Stimulated activated naive CD8-positive, alpha-beta T cell treated with anti-CD3 and anti-CD28 coated beads, Interleukin-15, amount 100 ng/mL, for 72 hours (primary cell): ENCODE results near the gene TMEM88.
"Not testable (repeated sequence)": the region's sequence is repeated elsewhere in the genome, so short reads cannot be mapped to it uniquely, and the experiment has no call there.

Experiments
- ATAC-seq: fragments of 150-1000 bp; cut with Tn5 transposase; 2 replicates; pipeline ENCODE4 v1.10.0; 2021; ENCODE audit warnings: mild to moderate bottlenecking, moderate library complexity
- DNase-seq, 2 donors: peaks; one replicate each; pipeline ENCODE4 v3.0.0; 2021 to 2022
- H3K27ac Mint-ChIP-seq, 2 donors: one replicate each; pipeline ENCODE4 v1.8.0; 2022; ENCODE audit warnings: mild to moderate bottlenecking in 2 of 2, mixed read lengths in 2 of 2, moderate library complexity in 2 of 2
- H3K27me3 Mint-ChIP-seq: one replicate; pipeline ENCODE4 v1.8.0; 2022; ENCODE audit warnings: mixed read lengths
- H3K4me1 Mint-ChIP-seq: one replicate; pipeline ENCODE4 v1.8.0; 2022; ENCODE audit warnings: mild to moderate bottlenecking, mixed read lengths
- H3K4me3 Mint-ChIP-seq, 2 donors: one replicate each; pipeline ENCODE4 v1.8.0; 2022; ENCODE audit warnings: mild to moderate bottlenecking in 2 of 2, mixed read lengths in 2 of 2, moderate library complexity in 1 of 2
- H3K9me3 Mint-ChIP-seq, 2 donors: one replicate each; pipeline ENCODE4 v1.8.0; 2022; ENCODE audit warnings: mixed read lengths in 2 of 2

Gene TMEM88

DNA sequence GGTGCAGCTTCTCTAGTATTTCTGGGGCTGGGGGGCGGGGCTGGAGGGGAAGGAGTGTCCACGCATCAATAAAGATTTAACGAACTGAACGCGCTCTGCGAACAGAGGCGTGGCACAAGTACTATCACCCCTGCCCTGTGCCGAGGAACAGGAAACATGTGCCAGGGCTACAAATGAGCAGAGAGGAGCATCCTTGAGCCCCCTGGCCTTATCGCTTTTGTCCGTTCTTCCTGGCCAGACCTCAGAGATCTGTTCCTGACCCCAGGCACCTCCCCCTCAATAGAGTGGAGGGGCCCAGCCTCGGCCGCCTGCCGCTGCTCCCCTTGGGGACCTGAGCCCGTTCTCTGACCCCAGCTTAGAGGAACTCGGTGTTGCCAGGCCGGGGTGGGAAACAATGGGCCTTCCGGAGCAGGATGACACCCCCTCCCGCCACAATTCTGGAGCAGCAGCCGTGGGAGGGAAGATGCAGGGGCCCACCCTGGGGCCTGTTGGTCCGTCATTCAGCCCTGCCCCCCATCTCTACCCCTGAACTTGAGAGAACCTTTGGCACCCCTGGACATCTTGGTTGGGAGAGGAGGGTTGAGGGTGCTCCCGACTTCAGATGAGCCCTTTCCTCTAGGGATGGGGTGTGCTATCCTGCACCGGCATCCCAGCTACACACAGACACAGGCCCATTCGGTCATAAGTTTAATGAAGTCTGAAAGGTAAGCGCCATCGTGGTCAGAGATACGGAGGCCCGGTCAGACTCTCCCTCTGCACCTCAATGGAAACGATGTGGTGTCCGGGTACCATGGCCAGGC lies 1.3 kb downstream of the TMEM88 start:
- DNase-seq, result no peak
- H3K4me1 Mint-ChIP-seq, result peaks cover 33% of the 10 kb centered on the region
- ATAC-seq, result no peak
- no peaks in the 10 kb centered on the region for H3K27me3 Mint-ChIP-seq
- no peak overlapping the region for H3K27ac Mint-ChIP-seq
- no peak overlapping the region for H3K4me3 Mint-ChIP-seq
- no peaks in the 10 kb centered on the region for H3K9me3 Mint-ChIP-seq

DNA sequence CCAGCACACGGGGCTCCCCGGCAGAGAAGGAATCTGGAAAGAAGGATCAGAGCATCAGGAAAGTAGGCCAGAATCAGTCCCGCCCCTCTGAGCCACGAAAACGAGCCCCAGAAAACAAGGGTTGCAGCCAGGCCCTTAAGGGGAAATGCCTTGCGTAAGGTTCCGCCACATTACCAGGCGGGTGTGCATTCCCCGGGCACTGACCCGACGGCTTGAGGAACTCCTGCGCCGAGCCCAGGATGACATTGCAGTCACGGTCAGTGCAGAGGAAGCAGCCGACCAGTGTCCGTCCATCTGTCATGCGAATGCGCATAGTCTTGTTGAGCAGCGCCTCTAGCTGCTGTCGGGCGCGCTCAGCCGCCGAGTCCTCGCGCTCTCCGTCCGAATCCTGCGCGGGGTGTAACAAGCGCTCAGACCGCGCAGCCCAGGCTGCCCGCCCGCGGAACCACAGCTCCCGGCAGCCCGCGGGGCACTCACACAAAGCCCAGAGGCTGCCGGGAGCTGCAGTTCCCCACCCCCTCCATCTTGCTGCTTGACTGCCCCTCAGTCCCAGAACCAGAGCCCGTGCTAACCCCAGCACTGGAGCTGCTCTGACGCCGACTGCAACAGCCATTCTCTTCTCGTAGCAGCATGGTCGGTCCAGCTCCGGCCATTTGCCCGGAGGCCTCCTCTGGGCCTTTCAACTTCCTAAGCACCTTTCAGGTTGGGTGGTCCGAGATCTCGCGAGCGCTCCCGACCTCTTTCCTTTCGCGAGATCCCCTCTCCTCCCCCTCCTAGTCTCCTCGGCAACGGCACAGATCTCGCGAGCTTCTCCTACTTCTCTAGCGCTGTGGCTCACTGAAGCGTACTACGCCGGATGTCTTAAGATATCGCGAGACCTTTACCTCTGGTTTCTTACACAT lies 2.2 kb downstream of the TMEM88 start, which contains the start of gene NAA38:
Gene NAA38, minus strand, starts transcription at position 749 of the 902 bp plus-strand sequence. Its CDS starts 96 bp downstream, at position 653.
- no peaks in the 10 kb centered on the region for H3K27me3 Mint-ChIP-seq
- no peaks in the 10 kb centered on the region for H3K9me3 Mint-ChIP-seq
- DNase-seq (peak; percentile 96), ATAC-seq (peak; percentile 91)
- no peak within 1 kb of the TSS for H3K27ac Mint-ChIP-seq
- peaks cover 29% of the 10 kb centered on the region for H3K4me1 Mint-ChIP-seq
- H3K4me3 Mint-ChIP-seq, result no peak within 1 kb of the TSS

DNA sequence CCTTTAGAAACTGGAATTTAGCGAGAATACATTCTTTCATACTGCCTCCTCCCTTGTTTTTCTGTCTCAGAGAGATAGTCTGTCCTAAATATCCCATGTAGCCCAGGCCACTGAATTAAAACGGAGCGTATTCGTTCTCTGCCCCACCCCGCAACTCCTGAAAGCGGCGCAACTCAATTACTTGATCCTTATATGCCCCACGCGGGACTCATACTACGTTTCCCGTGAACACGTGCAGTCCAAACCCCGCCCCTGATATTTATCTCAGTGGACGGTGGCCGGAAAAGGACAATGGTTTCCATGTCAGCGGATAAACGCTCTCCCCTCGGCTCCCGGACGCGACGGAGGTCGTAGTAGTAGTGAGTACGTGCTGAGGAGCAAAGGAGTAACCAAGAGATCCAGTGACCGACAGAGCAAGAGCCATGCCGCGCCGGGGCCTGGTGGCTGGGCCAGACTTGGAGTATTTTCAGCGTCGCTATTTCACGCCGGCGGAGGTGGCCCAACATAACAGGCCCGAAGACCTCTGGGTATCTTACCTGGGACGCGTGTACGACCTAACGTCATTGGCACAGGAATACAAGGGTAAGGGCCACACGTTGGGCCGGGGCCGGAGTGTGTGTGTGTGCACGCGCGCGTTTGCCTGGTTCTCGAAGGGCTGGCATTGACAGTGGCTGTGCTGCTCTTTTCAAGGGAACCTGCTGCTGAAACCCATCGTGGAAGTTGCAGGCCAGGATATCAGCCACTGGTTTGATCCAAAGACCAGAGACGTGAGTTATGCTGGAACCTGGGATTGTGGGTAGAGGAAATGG lies 3.1 kb downstream of the TMEM88 start, which contains the start of gene CYB5D1:
Gene CYB5D1, plus strand, starts transcription at position 291 of the 809 bp plus-strand sequence. Its CDS starts 132 bp downstream, at position 423.
- DNase-seq (peak; percentile 84 to 89), ATAC-seq (peak; percentile 63)
- H3K27ac Mint-ChIP-seq, result no peak within 1 kb of the TSS
- H3K27me3 Mint-ChIP-seq, result no peaks in the 10 kb centered on the region
- H3K9me3 Mint-ChIP-seq, result no peaks in the 10 kb centered on the region
- H3K4me1 Mint-ChIP-seq, result peaks cover 20% of the 10 kb centered on the region
- H3K4me3 Mint-ChIP-seq, result no peak within 1 kb of the TSS

DNA sequence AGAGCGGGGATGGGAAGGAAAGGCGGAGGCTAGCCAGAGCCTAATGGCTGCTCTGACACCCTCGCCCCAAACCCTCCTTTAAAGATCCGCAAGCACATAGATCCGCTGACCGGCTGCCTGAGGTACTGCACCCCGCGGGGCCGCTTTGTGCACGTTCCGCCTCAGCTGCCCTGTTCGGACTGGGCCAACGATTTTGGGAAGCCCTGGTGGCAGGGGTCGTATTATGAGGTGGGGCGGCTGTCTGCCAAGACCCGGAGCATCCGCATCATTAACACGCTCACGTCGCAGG lies 3.6 kb downstream of the TMEM88 start:
- Mint-ChIP-seq H3K4me1 (peaks cover 18% of the 10 kb centered on the region), H3K27ac (no peak overlapping the region), H3K27me3 (no peaks in the 10 kb centered on the region), H3K4me3 (no peak overlapping the region), H3K9me3 (no peaks in the 10 kb centered on the region)
- DNase-seq (no peak), ATAC-seq (no peak)

DNA sequence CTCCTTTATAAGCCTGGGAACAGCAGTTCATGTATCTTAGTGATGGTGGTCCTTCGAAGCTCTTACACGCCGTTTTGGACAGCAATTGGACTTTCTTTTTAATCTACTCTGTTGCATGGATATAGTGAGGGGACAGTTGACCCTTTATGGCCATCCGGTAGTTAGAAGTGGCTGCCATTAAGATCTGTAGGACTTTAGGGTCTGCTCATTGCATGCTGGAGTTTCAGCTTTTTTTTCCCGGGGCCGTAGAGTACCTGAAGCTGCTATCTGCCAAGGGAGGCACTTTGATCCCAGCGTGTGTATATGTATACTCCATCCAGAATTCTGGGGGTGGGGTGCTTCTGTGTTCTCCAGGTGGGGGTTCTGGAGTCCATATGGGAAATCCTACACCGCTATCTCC lies 4.2 kb downstream of the TMEM88 start:
- H3K4me3 Mint-ChIP-seq, result no peak overlapping the region
- H3K4me1 Mint-ChIP-seq, result peaks cover 13% of the 10 kb centered on the region
- ATAC-seq, result no peak
- peak overlapping the region; percentile 15 to 23 for H3K27ac Mint-ChIP-seq
- H3K27me3 Mint-ChIP-seq, result no peaks in the 10 kb centered on the region
- DNase-seq, result no peak
- H3K9me3 Mint-ChIP-seq, result no peaks in the 10 kb centered on the region

DNA sequence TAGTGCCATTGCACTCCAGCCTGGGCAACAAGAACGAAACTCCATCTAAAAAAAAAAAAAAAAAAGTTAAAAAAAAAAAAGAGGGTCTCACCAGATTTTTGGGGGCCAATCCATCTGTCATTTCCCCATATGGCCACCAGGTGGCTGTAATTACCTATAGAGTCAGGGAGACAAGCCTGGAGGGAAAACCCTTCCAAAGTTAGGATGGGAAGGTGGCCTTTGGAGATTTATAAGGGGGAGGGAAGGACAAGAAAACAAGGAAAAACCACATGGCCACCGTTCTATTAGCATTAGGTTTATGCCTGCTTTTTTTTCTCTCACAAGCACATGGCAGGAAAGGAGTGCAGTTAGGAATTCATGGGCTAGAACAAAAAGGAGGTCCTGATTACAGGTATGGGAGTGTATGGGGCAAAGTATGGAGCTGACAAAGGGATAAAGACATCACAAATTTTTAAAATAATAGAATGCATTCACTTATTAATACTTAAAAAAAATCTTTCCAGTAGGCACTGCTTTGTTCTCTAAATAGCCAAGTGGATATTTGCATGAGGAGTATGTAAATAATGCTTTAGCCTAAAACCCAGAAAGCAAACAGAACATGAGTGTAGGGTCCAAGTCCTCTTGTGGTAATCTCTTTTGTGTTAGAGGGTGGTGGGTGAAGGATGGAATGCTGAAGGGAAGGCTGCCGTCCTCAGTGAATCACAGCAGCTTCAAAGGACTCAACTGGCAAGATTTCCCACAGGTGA lies 8.0 kb downstream of the TMEM88 start:
- Mint-ChIP-seq H3K9me3 (peaks cover 0 to 4% of the 10 kb centered on the region in 2 donors), H3K27ac (no peak overlapping the region), H3K4me3 (no peak overlapping the region), H3K4me1 (peaks cover 30% of the 10 kb centered on the region), H3K27me3 (no peaks in the 10 kb centered on the region)
- DNase-seq, result peak in 1 of 2 donors; percentile 43
- ATAC-seq, result no peak

DNA sequence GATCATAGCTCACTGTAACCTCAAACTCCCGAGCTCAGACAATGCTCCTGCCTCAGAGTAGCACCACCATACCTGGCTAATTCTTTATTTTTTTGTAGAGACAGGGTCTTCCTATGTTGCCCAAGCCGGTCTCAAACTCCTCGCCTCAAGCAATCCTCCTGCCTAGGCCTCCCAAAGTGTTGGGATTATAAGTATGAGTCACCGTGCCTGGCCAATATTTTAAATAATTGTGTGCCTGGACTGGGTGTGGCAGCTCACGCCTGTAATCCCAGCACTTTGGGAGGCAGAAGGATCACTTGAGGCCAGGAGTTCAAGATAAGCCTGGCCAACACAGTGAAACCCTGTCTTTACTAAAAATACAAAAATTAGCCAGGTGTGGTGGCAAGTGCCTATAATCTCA lies 9.5 kb downstream of the TMEM88 start:
- H3K4me3 Mint-ChIP-seq, H3K27ac Mint-ChIP-seq, DNase-seq, ATAC-seq, H3K27me3 Mint-ChIP-seq, H3K9me3 Mint-ChIP-seq: not testable (repeated sequence)
- H3K4me1 Mint-ChIP-seq, result peaks cover 41% of the 10 kb centered on the region

DNA sequence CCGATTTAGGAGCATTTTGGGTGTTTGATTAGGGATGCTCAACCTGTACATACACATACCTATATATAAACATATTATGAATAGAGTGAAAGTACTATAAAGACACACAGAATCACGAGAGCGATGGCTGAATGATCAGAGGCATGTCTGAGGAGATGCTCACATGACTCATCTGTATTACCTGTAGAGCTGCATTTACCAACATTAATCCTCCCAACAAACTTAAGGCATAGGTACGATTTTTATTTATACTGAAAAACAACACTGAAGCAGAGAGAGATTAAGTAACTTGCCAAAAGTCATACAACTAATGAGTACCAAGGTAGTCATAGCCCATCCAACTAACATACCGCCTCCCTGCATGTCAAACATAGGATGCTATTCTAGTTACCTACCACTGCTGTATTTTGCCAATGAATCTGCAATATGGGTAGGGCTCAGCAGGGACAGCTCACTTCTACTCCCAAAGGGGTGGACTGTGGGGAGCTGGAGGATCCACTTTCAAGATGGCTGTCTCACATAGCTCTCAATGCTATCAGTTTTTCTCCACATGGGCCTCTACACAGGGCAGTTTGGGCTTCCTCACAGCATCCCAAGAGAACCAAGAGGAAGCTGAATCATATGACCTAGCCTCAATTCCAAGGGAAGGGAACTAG lies 10.3 kb downstream of the TMEM88 start:
- Mint-ChIP-seq H3K9me3 (peaks cover 0 to 4% of the 10 kb centered on the region in 2 donors), H3K27me3 (no peaks in the 10 kb centered on the region), H3K4me3 (no peak overlapping the region), H3K27ac (no peak overlapping the region), H3K4me1 (peaks cover 41% of the 10 kb centered on the region)
- no peak for DNase-seq
- ATAC-seq, result peak; percentile 69

DNA sequence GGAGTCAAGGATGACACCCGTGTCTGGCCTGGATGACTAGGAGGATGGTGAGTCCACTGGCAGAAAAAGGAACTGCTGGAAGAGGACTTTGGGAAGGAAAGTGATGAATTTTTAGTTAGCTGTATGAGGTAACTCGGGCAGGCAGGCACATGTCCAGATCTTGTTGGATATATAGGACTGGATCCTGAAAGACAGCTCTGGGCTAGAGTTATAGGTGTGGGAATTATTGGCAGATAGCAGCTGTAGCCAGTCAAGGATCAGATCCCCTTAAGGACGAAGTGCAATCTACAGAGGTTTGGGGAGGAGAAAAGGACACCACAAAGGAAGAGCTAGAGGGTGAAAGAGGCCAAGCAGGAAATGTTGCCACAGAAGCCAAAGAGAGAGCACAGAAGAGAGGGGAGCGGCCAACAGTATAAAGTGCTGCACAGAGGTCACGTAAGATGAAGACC lies 13.0 kb downstream of the TMEM88 start:
- ATAC-seq (peak; percentile 53), DNase-seq (no peak)
- H3K27me3 Mint-ChIP-seq, result no peaks in the 10 kb centered on the region
- H3K9me3 Mint-ChIP-seq, result peaks cover 0 to 4% of the 10 kb centered on the region in 2 donors
- H3K27ac Mint-ChIP-seq, result peak overlapping the region in 1 of 2 donors; percentile 59
- H3K4me1 Mint-ChIP-seq, result peaks cover 29% of the 10 kb centered on the region
- H3K4me3 Mint-ChIP-seq, result peak overlapping the region; percentile 12 to 41

DNA sequence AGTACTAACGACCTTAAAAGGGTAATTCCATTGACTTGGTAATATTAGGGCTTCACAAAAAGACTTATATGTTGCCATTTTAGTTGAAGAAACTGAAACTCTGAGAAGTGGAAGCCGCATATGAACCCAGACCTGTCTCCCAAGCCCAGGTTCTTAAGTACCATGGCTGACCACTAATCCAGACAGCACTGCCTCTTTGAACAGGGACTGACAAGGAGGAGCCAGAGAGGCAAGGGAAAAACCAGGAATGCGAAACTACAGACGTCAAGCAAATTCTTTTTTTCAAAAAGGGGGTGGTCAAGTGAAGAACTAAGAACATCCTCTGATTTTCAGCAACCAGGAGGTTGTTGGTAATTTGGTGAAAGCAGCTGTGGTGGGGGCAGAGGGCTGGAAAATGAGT lies 18.2 kb downstream of the TMEM88 start:
- Mint-ChIP-seq H3K9me3 (no peaks in the 10 kb centered on the region), H3K4me1 (peaks cover 10% of the 10 kb centered on the region), H3K27ac (peak overlapping the region in 1 of 2 donors; percentile 62), H3K27me3 (no peaks in the 10 kb centered on the region), H3K4me3 (no peak overlapping the region)
- no peak for DNase-seq
- ATAC-seq, result no peak

DNA sequence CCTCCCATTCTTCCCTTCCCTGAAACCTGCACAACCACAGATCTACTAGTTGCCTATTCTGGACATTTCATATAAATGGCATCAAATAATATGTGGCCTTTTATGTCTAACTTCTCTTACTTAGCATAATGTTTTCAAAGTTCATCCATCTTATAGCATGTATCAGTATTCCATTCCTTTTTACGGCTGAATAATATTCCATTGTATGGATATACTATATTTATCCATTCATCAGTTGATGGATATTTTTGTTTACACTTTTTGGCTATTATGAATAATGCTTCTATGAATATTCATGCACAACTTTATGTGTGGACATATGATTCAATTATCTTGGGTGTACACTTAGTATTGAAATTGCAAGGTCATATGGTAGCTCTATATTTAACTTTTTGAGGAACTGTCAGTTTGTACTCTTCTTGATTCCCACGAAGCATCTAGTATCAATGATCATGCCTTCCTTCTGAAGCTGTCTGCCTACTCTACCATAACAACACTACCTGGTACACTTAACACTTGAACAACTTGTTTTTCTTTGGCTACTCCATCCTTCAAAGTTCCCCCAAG lies 21.0 kb downstream of the TMEM88 start:
- H3K27me3 Mint-ChIP-seq, result no peaks in the 10 kb centered on the region
- ATAC-seq (no peak), DNase-seq (no peak)
- H3K9me3 Mint-ChIP-seq, result no peaks in the 10 kb centered on the region
- no peaks in the 10 kb centered on the region for H3K4me1 Mint-ChIP-seq
- H3K27ac Mint-ChIP-seq, result no peak overlapping the region
- no peak overlapping the region for H3K4me3 Mint-ChIP-seq

DNA sequence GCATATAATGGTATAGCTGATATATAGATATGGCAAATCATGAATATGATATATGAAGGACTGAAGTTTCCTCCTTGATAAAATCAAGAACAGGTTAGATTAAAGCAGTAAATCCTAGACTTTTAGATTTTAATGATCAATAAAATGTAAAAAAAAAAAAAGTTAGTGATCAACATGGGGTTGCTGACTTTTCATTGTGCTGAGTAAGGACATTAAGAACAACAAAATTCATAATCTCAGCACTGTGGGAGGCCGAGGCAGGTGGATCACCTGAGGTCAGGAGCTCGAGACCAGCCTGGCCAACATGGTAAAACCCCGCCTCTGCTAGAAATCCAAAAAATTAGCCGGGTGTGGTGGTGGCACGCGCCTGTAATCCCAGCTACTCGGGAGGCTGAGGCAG lies 23.4 kb downstream of the TMEM88 start:
- no peak for ATAC-seq
- Mint-ChIP-seq H3K27ac (no peak overlapping the region), H3K4me3 (no peak overlapping the region), H3K9me3 (no peaks in the 10 kb centered on the region), H3K27me3 (no peaks in the 10 kb centered on the region), H3K4me1 (no peaks in the 10 kb centered on the region)
- DNase-seq, result no peak

DNA sequence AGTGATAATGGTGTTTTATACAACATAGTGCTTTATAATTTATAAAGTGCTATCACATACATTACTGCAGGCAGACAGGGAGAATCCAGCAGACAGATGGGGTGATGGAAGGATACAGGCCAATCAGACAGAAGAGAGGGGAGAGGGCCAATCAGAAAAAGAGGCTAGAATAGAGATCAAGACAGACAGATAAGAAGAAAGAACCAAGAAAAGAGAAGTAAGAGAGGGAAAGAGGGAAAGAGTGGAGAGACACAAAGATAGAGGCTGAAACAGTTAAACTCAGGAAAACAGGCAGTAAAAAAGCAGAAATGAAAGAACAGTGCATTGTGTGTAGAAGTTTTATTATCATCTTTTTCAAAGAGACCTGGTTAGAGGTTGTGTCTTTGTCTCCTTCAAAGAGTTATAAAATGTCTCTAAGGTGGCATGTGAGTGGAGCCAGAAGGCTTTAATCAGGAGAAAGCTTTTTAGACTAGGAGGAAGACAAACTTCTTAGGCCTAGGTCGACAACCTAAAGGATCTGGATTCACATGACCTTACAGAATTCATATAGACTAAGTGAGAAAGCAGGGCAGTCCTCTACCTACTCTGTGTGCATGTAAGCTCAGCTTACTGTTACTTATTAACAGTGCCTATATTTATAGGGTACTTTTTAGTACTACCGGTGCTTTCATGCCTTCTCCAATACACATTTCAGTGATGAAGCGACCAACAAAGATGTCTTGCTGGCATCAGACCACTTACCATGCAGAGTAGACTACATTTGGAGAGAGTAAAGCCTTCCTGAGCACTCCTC lies 25.4 kb downstream of the TMEM88 start:
- Mint-ChIP-seq H3K9me3 (no peaks in the 10 kb centered on the region), H3K4me1 (no peaks in the 10 kb centered on the region), H3K4me3 (no peak overlapping the region), H3K27ac (no peak overlapping the region), H3K27me3 (no peaks in the 10 kb centered on the region)
- ATAC-seq, result no peak
- no peak for DNase-seq
